GM20431 (cell line): Measurements from ENCODE around the gene RHEBL1.

ENCODE experiments used
- in situ Hi-C: fragments of 300-500 bp; cut with MseI, MboI; formaldehyde crosslinking; loops from one replicate; pipeline ENCODE4 v1.15.0; 2020; ENCODE audit warnings: low sequenced_read_pairs; ENCODE audit not compliant: unreplicated experiment

The RHEBL1 gene, protein sequence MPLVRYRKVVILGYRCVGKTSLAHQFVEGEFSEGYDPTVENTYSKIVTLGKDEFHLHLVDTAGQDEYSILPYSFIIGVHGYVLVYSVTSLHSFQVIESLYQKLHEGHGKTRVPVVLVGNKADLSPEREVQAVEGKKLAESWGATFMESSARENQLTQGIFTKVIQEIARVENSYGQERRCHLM

DNA sequence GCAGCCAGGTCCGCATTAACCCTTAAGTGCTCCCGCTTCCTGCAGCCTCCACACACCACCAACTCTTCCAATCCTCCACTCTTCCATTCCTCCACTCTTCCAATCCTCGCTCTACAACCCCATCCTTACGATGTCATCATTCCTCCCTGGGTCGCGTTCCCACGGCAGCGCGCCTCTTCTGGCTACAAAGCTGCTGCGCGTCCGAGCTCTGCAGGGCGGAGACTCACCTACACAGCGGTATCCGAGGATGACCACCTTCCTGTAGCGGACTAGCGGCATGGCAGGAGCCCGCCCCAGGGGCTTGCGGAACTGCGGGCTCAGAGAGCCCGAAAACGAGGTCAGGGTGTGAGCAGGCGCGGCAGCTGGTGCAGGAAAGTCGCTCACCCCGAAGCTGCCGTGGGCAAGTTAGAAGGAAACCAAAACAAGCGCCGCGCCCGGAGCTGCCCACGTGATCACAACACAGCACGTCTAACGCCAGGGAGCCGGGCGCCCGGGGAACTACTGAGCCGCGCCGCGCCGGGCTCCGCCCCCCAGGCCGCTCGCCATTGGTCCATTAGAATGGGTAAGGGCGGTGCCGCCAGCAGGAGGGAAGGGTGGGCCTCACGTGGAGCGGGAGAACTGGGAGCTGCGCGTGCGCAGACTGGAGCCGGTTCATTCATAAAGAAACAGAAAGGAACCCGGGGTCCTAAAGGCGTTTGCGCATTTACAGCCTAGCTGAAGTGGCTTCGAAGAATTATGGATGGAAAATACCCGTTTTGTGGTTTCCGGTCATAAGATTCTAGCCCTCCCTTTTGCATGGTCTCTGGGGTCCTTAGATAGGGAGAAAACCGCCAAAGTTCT, at the start of gene RHEBL1:
Gene RHEBL1, minus strand, starts transcription at position 473 of the 840 bp plus-strand sequence. Its CDS starts 194 bp downstream, at position 279.
- in situ Hi-C loops, result no loop called here

GRCh38 chr12:49111206-49111605, 41.4 kb upstream of the RHEBL1 start:
- in situ Hi-C loops, result no loop called here

GRCh38 chr12:49110464-49111155, 40.8 kb upstream of the RHEBL1 start, which contains the start of gene LMBR1L:
LMBR1L (minus strand) TSS chr12:49110847; CDS start chr12:49110555, 292 bp downstream.
- in situ Hi-C loops, result no loop called here

- in situ Hi-C loops, result no loop called here
These were observed 40.1 kb upstream of the RHEBL1 start for GRCh38 chr12:49109641-49110463.

DNA sequence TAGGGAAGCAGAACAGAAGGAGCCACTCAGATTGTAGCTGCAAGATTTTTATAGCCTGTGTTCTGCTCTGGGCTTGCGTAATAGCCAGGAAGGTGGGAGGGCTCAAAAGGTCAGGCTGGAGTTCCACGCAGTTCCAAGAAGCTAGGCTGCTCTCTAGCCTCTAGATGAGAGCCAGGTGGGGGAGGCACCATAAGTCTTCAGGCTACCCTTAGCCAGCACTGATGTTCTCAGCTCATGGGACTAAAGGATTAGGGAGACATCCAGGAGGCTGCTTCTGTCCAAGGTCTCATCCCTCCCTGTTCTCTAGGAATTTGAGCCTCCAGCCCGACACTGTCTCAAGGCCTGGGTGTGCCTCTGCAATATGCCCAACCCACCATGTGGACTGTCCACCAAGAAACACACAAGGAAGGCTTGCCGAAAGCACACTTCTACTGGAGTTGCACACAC, 39.2 kb upstream of the RHEBL1 start:
- in situ Hi-C loops, result no loop called here

DNA sequence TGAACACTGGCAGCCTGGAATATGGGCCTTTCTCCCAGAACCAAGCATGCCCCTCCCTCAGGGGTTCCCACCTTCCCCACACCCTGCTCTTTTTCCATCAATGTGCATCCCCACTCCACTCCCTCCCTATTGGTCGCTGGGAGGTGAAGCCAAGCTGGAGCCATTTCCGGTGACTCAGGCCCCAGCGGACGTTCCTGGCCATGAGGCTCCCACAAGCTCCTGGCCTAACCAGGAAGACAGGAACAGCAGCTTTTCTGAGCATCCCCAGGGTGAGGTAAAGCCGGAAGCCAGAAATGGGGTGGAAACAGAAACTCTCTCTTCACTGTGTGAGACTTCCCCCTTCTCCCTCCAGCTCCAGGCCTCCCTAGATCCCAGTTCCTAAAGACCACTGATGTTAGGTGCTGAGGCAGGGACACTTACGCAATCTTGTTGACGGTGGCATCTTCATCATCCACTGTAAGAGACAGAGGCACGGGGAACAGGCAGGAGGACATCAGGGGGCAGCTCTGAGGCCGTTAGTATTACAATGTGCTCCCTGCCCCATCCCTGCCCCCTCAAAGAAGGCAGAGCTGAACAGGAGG, 35.8 kb upstream of the RHEBL1 start:
- in situ Hi-C loops, result no loop called here

- in situ Hi-C loops, result no loop called here
These were observed 35.0 kb upstream of the RHEBL1 start for GRCh38 chr12:49104822-49105221.

DNA sequence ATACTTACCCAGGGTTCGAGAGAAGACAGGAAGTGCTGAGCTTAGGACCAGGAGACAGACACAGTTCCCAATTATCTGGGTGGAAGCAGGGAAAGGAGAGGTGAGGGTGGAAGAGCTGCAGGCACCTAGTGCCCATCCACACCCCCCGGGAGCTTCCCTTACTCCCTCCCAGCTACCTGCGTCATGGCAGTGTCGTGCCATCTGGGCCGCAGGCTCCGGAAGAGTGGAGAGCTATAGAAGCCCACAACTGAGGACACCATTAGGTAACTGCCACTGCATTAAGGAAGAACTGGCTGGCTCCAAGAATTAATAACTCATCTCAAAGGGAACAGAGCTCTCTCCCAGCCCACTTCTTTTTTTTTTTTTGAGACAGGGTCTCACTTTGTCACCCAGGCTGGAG, 30.6 kb upstream of the RHEBL1 start:
- in situ Hi-C loops, result no loop called here

DNA sequence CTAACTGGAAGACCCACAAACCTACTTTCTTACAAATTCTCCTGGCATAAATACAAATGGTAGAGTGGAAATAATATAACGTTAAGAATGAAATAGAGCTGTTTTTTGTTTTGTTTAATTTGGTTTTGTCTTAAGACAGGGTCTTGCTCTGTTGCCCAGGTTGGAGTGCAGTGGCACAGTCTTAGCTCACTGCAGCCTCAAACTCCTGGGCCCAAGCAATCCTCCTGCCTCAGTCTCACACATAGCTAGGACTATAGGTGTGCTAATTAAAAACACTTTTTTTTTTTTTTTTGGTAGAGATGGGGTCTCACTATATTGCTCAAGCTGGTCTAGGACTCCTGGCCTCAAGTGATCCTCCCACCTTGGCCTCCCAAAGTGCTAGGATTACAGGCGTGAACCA, 28.9 kb upstream of the RHEBL1 start:
- in situ Hi-C loops, result no loop called here

- in situ Hi-C loops, result no loop called here
These were observed 28.3 kb upstream of the RHEBL1 start for GRCh38 chr12:49098035-49098451.

GRCh38 chr12:49097381-49097780, 27.6 kb upstream of the RHEBL1 start:
- in situ Hi-C loops, result no loop called here

DNA sequence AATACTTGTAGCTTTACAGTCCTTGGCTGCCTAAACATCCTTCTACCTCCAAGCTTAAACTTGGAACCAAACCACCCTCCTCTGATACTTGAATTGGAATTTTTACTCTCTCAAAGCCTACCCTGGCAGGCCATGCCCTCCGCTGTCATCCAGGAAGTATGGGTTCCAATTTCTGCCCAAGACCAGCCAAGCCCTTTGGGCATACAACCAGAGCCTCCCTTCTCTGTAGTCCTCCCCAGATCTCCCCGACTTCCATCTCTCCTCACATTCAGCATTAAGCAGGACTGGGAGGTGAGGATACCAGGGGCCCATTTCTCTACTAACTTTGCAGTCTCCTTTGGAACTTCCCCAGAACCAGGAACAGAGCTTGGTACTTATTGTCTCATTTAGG, 25.2 kb upstream of the RHEBL1 start:
- in situ Hi-C loops, result no loop called here

GRCh38 chr12:49094160-49094974, 24.6 kb upstream of the RHEBL1 start, which contains the start of gene DHH:
DHH (minus strand) TSS chr12:49094801; CDS start chr12:49094512, 289 bp downstream.
- in situ Hi-C loops, result no loop called here

- in situ Hi-C loops, result no loop called here
These were observed 24.0 kb upstream of the RHEBL1 start for GRCh38 chr12:49093792-49094159.

- in situ Hi-C loops, result no loop called here
These were observed 23.1 kb upstream of the RHEBL1 start for GRCh38 chr12:49092816-49093406.

DNA sequence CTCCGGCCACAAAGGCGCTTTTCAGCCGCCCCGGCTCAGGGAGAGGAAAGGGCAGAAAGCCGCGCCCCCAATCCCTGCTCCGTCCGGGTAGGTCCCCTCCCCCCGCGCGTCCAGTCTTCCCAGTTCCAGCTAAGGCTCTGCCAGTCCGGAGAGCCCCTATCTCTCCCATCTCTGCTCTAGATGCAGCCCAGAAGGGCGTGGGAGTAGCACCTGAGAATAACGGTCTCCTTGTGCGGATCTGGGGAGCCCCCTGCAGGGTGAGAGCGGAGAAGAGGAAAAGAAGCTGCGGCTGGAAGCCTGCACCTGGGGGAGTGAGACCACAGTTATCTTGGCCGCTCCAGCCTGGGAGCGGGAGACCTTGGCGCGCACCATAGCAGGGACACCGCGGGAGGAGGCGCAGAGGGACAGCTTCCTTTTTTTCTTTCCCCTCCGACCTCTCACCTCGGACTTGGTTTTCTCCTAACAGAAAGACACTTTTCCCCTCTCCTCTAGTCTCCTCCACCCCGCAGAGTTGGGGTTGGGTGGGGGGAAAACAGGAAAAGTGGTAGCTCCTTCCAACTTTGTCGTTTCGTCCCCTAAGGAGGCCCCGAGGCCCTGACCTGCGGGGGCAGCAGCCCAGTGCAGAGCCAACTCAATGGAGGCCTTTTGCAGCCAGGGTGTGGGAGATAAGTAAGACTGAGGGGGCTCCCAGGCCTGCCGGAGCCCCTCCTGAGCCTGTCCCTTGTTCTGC, 22.5 kb upstream of the RHEBL1 start:
- in situ Hi-C loops, result no loop called here

DNA sequence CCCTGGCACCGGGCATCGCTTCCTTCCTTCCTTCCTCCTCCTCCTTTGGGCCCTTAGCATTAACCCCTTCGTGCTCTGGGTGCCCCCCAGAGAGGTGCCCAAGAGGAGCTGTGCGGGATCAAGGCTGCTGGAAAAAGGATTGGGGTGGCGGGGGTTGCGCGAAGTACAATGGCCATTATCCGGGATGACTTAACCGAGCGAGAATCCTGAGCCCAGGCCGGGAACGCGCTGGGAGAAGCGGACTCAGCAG, 22.0 kb upstream of the RHEBL1 start:
- in situ Hi-C loops, result no loop called here
